GM18505 (cell line): Measurements from ENCODE around the gene PPBP.
"Not testable (repeated sequence)": the region's sequence is repeated elsewhere in the genome, so short reads cannot be mapped to it uniquely, and the experiment has no call there.

Experiments used
- ATAC-seq: cut with Tn5 transposase; IDR thresholded peaks from one replicate; pipeline ENCODE4 v1.9.1; 2021; ENCODE audit not compliant: unreplicated experiment
- POLR2A ChIP-seq: IDR thresholded peaks from 4 replicates; pipeline ENCODE4 v1.6.1; 2011; ENCODE audit warnings: borderline replicate concordance; ENCODE audit not compliant: insufficient read depth, insufficient read length; ENCODE audit errors: extremely low read depth

The PPBP gene

GRCh38 chr4:73978886-73979285, 9.1 kb downstream of the PPBP start:
- TF ChIP-seq POLR2A, result no peak

GRCh38 chr4:73976716-73977115, 11.3 kb downstream of the PPBP start:
- no peak for ATAC-seq
- no peak for TF ChIP-seq POLR2A

More at GRCh38 chr4:73978886-73979285, 9.1 kb downstream of the PPBP start:
- no peak for ATAC-seq

DNA sequence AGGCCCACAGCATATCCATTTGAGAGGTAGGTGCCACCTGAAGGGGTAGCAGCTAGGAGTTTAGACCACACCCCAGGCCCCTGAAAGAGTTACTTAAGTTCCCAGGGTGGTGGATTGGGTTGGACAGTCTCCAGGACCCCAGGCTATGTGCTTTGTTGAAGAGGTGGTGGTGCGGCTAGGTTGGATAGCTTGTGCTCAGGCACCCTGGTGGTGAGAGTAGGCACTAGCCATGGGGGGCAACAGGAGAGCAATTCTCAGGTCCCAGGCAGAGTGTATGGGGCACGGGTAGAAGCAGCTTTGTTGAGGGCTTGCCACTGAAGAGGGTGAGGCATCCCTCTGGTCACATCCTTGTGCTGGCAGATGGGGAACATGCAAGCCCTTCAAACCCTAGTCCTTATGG, 11.8 kb downstream of the PPBP start:
- TF ChIP-seq POLR2A, result no peak
- no peak for ATAC-seq

GRCh38 chr4:73974352-73974751, 13.6 kb downstream of the PPBP start:
- no peak for TF ChIP-seq POLR2A
- ATAC-seq, result no peak

- ATAC-seq, result no peak
- no peak for TF ChIP-seq POLR2A
These were observed 17.0 kb downstream of the PPBP start for GRCh38 chr4:73970945-73971344.

DNA sequence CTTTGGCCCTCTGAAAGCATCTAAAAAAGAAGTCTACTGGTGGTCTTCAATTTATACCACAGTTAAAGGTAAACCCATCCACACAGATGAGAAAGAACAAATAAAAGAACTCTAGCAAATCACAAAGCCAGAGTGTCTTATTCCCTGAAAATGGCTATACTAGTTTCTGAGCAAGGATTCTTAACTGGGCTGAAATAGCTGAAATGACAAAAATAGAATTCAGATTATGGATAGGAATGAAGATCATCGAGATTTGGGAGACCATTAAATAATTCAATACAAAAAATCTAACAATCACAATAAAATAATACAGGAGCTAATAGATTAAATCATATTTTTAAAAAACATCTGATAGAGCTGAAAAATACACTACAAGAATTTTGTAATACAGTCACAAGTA, 18.0 kb downstream of the PPBP start:
- no peak for ATAC-seq
- no peak for TF ChIP-seq POLR2A

DNA sequence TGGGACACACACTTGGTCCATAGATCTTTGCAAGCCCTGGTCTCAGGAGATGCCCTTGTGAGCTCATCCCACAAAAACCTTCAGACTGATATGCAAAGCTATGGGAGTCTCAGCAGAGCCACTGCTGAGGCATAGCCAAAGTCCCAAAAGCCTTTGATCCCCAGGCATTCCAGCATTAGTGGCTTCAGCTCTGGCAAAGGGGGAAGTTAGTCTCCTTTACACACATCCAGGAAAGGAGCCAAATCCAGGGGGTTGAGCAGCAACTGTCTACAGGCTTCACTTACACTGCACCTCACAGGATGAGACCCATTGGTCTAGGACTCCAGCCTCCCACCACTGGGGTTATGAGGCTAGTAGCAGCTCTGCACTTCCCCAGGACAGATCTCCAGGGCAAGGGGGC, 20.1 kb downstream of the PPBP start:
- TF ChIP-seq POLR2A, result no peak
- no peak for ATAC-seq

GRCh38 chr4:73964862-73965611, 23.0 kb downstream of the PPBP start:
- TF ChIP-seq POLR2A, result no peak

GRCh38 chr4:73962724-73963123, 25.3 kb downstream of the PPBP start:
- no peak for TF ChIP-seq POLR2A
- no peak for ATAC-seq

More at GRCh38 chr4:73964862-73965611, 23.0 kb downstream of the PPBP start:
- ATAC-seq, result no peak

- not testable (repeated sequence) for ATAC-seq
These were observed 28.9 kb downstream of the PPBP start for GRCh38 chr4:73959041-73959440.

- no peak for ATAC-seq
- TF ChIP-seq POLR2A, result no peak
These were observed 35.6 kb downstream of the PPBP start for GRCh38 chr4:73952352-73952751.

DNA sequence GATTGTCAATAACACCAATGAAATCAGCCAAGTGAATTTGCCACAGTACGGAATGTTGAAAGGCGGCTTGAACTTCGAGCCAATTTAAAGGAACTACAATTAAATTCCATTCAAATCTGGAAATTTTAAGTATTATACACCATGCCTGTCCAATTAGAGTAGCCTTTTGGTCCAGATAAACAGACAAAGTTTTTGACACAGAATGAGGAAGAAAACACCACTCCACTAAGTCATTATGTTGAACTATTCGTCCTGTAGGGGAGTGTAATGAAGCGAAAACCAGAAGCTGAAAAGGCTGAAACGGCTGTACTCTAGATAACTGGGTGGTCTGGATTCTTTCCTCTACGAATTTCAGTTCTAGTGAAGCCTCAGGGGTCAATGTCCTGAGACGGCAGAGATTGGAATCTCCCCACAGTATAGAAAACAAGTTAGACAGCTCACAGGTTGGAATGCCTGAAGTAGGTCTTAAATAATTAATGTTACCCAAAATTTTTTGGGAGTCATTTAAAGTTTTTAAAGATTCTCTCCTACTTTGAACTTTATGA, 37.5 kb downstream of the PPBP start:
- ATAC-seq, result not testable (repeated sequence)

GRCh38 chr4:73948990-73949706, 38.8 kb downstream of the PPBP start:
- TF ChIP-seq POLR2A, result no peak
- ATAC-seq, result no peak

DNA sequence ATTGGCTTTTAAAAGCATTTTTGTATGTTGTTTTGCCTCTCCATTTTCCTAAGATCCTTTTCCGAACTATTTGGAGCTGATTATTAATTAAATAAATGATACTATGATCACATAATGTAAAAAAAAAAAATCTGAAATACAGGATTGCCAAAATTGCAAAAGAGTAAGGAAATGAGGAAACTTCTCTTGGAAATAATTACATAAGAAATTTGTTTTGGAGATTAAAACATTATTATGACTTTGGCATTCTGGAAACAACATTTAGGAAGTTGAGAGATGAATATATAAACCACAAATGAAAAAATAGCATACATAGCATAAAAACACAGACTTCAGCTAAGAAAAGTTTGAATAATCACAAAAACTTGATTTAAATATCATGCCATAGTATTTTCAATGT, 39.7 kb downstream of the PPBP start:
- TF ChIP-seq POLR2A, result no peak
- ATAC-seq, result no peak
